B cell (primary cell): ENCODE results near the gene MTF2. TPM values are rescaled to one million over a fixed set of nuclear protein-coding genes. Genes with fewer than 3 reads are reported as not detected.

Experiments used
- ATAC-seq: fragments of 200-7000 bp; cut with Tn5 transposase; one replicate; pipeline ENCODE4 v1.10.0; 2021; ENCODE audit warnings: low read depth, mild to moderate bottlenecking, moderate number of reproducible peaks, moderate library complexity
- CTCF ChIA-PET: fragments of 350-600 bp; sonication (Branson Sonifier 250); formaldehyde crosslinking; loops from one replicate; lab custom pipeline; 2021; ENCODE audit warnings: antibody characterized with exemption, inconsistent platforms; lab: Charles Lee
- POLR2A ChIA-PET: fragments of 350-600 bp; sonication (Branson Sonifier 250); formaldehyde crosslinking; loops from one replicate; lab custom pipeline; 2021; ENCODE audit warnings: antibody characterized with exemption; lab: Charles Lee
- DNase-seq: peaks from one replicate; pipeline ENCODE4 v3.0.0; 2013
- H2AFZ ChIP-seq: 2 replicates; pipeline ENCODE4 v1.6.1; 2012; ENCODE audit warnings: mild to moderate bottlenecking, low read depth, low read length; ENCODE audit not compliant: insufficient read depth, poor library complexity, severe bottlenecking
- H3K27ac ChIP-seq, 2 donors: 1 replicate in 1 of 2; 2 replicates in 1 of 2; pipeline ENCODE4 v1.5.1; 2012 to 2013; ENCODE audit warnings: low read length in 2 of 2, mild to moderate bottlenecking in 2 of 2, moderate library complexity in 1 of 2
- H3K27me3 ChIP-seq, 4 experiments: fragments of 200-600 bp in 1 of 4; sonication (generic) in 1 of 4; replicated peaks in 1 of 4; 1 replicate in 2 of 4; 2 replicates in 2 of 4; pipeline versions ENCODE4 v1.6.1 to v1.7.0; 2013 to 2016; ENCODE audit warnings: low read length in 3 of 4, mild to moderate bottlenecking in 2 of 4, mixed read lengths in 1 of 4, moderate library complexity in 1 of 4; ENCODE audit not compliant: insufficient read depth in 4 of 4, control insufficient read depth in 3 of 4; ENCODE audit errors: control extremely low read depth in 1 of 4
- H3K36me3 ChIP-seq, 2 experiments: replicated peaks in 1 of 2; 1 replicate in 1 of 2; 2 replicates in 1 of 2; pipeline versions ENCODE4 v1.6.1 to v1.7.1; 2013; ENCODE audit warnings: low read length in 1 of 2; ENCODE audit not compliant: insufficient read depth in 2 of 2, control insufficient read depth in 1 of 2; ENCODE audit errors: control extremely low read depth in 1 of 2, extremely low read depth in 1 of 2
- H3K4me1 ChIP-seq, 2 donors: fragments of 200-600 bp in 1 of 2; sonication (generic) in 1 of 2; 1 replicate in 1 of 2; 2 replicates in 1 of 2; pipeline versions ENCODE4 v1.5.1 to v1.6.1; 2013 to 2017; ENCODE audit warnings: low read length in 2 of 2; ENCODE audit not compliant: control insufficient read depth in 2 of 2, insufficient read depth in 2 of 2
- H3K4me2 ChIP-seq: replicated peaks from 2 replicates; pipeline ENCODE3; 2012; ENCODE audit warnings: mild to moderate bottlenecking, low read depth, low read length; ENCODE audit not compliant: poor library complexity, severe bottlenecking
- H3K4me3 ChIP-seq, 5 experiments: fragments of 200-600 bp in 1 of 5; sonication (generic) in 1 of 5; 1 replicate in 3 of 5; 2 replicates in 2 of 5; pipeline versions ENCODE4 v1.5.1 to v1.7.0; 2011 to 2016; ENCODE audit warnings: low read length in 4 of 5, mild to moderate bottlenecking in 4 of 5, low read depth in 2 of 5, control low read depth in 1 of 5, moderate library complexity in 1 of 5; ENCODE audit not compliant: insufficient read depth in 1 of 5; ENCODE audit errors: control extremely low read depth in 1 of 5, extremely low read depth in 1 of 5
- H3K79me2 ChIP-seq: fragments of 200-600 bp; sonication (generic); one replicate; pipeline ENCODE4 v1.6.0; 2016; ENCODE audit warnings: low read length; ENCODE audit not compliant: control insufficient read depth, insufficient read depth
- H3K9ac ChIP-seq: fragments of 200-600 bp; sonication (generic); 2 replicates; pipeline ENCODE4 v1.6.1; 2017; ENCODE audit warnings: mild to moderate bottlenecking, low read length, moderate library complexity
- H3K9me3 ChIP-seq, 3 donors: one replicate each; pipeline versions ENCODE4 v1.6.1 to v1.7.1; 2013; ENCODE audit warnings: low read length in 2 of 3; ENCODE audit not compliant: control insufficient read depth in 2 of 3, insufficient read depth in 1 of 3; ENCODE audit errors: control extremely low read depth in 1 of 3
- H4K20me1 ChIP-seq: 2 replicates; pipeline ENCODE4 v1.6.0; 2012; ENCODE audit warnings: mild to moderate bottlenecking, low read length; ENCODE audit not compliant: insufficient read depth, control insufficient read depth, poor library complexity, severe bottlenecking
- H3K27ac Mint-ChIP-seq: one replicate; pipeline ENCODE4 v1.8.0; 2021; ENCODE audit warnings: mixed read lengths
- H3K27me3 Mint-ChIP-seq: one replicate; pipeline ENCODE4 v1.8.0; 2021; ENCODE audit warnings: mixed read lengths
- H3K4me1 Mint-ChIP-seq: one replicate; pipeline ENCODE4 v1.8.0; 2021; ENCODE audit warnings: mixed read lengths
- H3K4me3 Mint-ChIP-seq: one replicate; pipeline ENCODE4 v1.8.0; 2021; ENCODE audit warnings: mixed read lengths
- H3K9me3 Mint-ChIP-seq: one replicate; pipeline ENCODE4 v1.8.0; 2022; ENCODE audit warnings: mixed read lengths; ENCODE audit not compliant: insufficient read depth
- CTCF ChIP-seq: fragments of 200-600 bp; IDR thresholded peaks from one replicate; pipeline ENCODE4 v1.8.0; 2022; ENCODE audit warnings: antibody characterized with exemption, mild to moderate bottlenecking
- EZH2 ChIP-seq: IDR thresholded peaks from 2 replicates; pipeline ENCODE4 v1.6.1; 2012; ENCODE audit warnings: borderline replicate concordance, low read depth, mild to moderate bottlenecking, moderate library complexity, low read length; ENCODE audit not compliant: insufficient read depth, poor library complexity, severe bottlenecking
- WGBS: methylation state at CpG from one replicate; pipeline ENCODE4 v1.1.5; 2013; ENCODE audit warnings: missing lambda C conversion rate; ENCODE audit not compliant: insufficient coverage; 5-methylcytosine and 5-hydroxymethylcytosine counted together
- intact Hi-C: fragments of 100-400 bp; cut with micrococcal nuclease; formaldehyde crosslinking; loops from one replicate; pipeline ENCODE4 v1.10.0; 2022
- polyA plus RNA-seq: library from polyadenylated mRNA; depleted of rRNA; stranded (reverse); fragments of >200 nt; gene quantifications from 2 replicates; pipeline ENCODE4 v1.2.3, GENCODE V29; 2012
- total RNA-seq, 2 donors: library from RNA; stranded (reverse); fragments of 120-200 nt in 1 of 2; gene quantifications; 1 replicate in 1 of 2; 2 replicates in 1 of 2; pipeline versions ENCODE4 v1.2.3 to v1.2.4, GENCODE V29; 2013 to 2022

Gene MTF2
- total and polyA plus RNA-seq, 2 donors (not counting 1 experiment from before 2014, with no cell fraction given) = 19.5 to 68.6 TPM

GRCh38 chr1:93186667-93187066 lies 107.6 kb downstream of the MTF2 start:
- peaks cover 15 to 33% of the 10 kb centered on the region in 2 donors for H3K4me1 ChIP-seq
- POLR2A ChIA-PET = no interaction called here

More at GRCh38 chr1:93186667-93187066, 107.6 kb downstream of the MTF2 start:
- H3K4me3 ChIP-seq = peak overlapping the region in 1 of 5 experiments; percentile 48
- H2AFZ ChIP-seq = no peak overlapping the region
- peak overlapping the region; percentile 59 for H3K4me2 ChIP-seq
- Mint-ChIP-seq H3K27ac (no peak overlapping the region), H3K4me1 (peaks cover 41% of the 10 kb centered on the region), H3K9me3 (no peaks in the 10 kb centered on the region), H3K4me3 (no peak overlapping the region), H3K27me3 (no peaks in the 10 kb centered on the region)
- intact Hi-C loops = loop anchor here (10.0 kb wide), 1 partner anchor 688 kb away; the partner anchor contains the start of gene DNTTIP2
- peaks cover 40% of the 10 kb centered on the region for H3K79me2 ChIP-seq
- H3K9me3 ChIP-seq = no peaks in the 10 kb centered on the region
- H3K36me3 ChIP-seq = peaks cover 0 to 1% of the 10 kb centered on the region in 2 experiments
- ATAC-seq (peak; percentile 61), DNase-seq (peak; percentile 41)
- peak overlapping the region in 1 of 2 donors; percentile 66 for H3K27ac ChIP-seq
- no CpG with 5 or more reads among the region's 1 CpG for WGBS
- CTCF ChIA-PET = no interaction called here
- H4K20me1 ChIP-seq = no peaks in the 10 kb centered on the region
- peak overlapping the region; percentile 25 for H3K9ac ChIP-seq
- H3K27me3 ChIP-seq = no peaks in the 10 kb centered on the region
- no peak for TF ChIP-seq CTCF
- TF ChIP-seq EZH2 = no peak

Other genes starting within 250 kb of the MTF2 start
- 1,049 and 1,104 TPM in 2 replicates for gene RPL5, start 247.2 kb upstream of the MTF2 start, total RNA-seq
- gene RPL5, start 247.2 kb upstream of the MTF2 start, polyA plus RNA-seq = 1,477 and 1,640 TPM in 2 replicates
- gene DIPK1A, start 117.8 kb upstream of the MTF2 start, total RNA-seq = 20.1 and 22.7 TPM in 2 replicates
- gene DIPK1A, start 117.8 kb upstream of the MTF2 start, polyA plus RNA-seq = 10.7 and 11.9 TPM in 2 replicates
- 46.1 and 50.7 TPM in 2 replicates for gene TMED5, start 101.1 kb downstream of the MTF2 start, total RNA-seq
- 23.7 and 37.9 TPM in 2 replicates for gene TMED5, start 101.1 kb downstream of the MTF2 start, polyA plus RNA-seq
- gene CCDC18, start 101.4 kb downstream of the MTF2 start, total RNA-seq = 16.0 and 24.2 TPM in 2 replicates
- gene CCDC18, start 101.4 kb downstream of the MTF2 start, polyA plus RNA-seq = 7.7 and 10.2 TPM in 2 replicates